ENCODE data around the gene DLG5.

The DLG5 gene

GRCh38 chr10:77949167-77949566 is 22.6 kb upstream of the DLG5 start:
- no peak overlapping the region for H3K9ac ChIP-seq (ENCODE audit: low read depth, low read length)
- DNase-seq = no peak
- H3K4me2 ChIP-seq (ENCODE audit: insufficient read depth, low read length) = no peak overlapping the region
- H3K9me3 ChIP-seq (ENCODE audit: insufficient read depth, low read length, severe bottlenecking) = peaks cover 20% of the 10 kb centered on the region
- H3K27me3 ChIP-seq (ENCODE audit: insufficient read depth, low read length, poor library complexity) = no peaks in the 10 kb centered on the region
- no peaks in the 10 kb centered on the region for H3K36me3 ChIP-seq (ENCODE audit: insufficient read depth, low read length)
- TF ChIP-seq EZH2 (IDR thresholded peaks at IDR 0.05; ENCODE audit: borderline replicate concordance, low read depth, low read length, severe bottlenecking) = no peak
- TF ChIP-seq, protein P1, sequence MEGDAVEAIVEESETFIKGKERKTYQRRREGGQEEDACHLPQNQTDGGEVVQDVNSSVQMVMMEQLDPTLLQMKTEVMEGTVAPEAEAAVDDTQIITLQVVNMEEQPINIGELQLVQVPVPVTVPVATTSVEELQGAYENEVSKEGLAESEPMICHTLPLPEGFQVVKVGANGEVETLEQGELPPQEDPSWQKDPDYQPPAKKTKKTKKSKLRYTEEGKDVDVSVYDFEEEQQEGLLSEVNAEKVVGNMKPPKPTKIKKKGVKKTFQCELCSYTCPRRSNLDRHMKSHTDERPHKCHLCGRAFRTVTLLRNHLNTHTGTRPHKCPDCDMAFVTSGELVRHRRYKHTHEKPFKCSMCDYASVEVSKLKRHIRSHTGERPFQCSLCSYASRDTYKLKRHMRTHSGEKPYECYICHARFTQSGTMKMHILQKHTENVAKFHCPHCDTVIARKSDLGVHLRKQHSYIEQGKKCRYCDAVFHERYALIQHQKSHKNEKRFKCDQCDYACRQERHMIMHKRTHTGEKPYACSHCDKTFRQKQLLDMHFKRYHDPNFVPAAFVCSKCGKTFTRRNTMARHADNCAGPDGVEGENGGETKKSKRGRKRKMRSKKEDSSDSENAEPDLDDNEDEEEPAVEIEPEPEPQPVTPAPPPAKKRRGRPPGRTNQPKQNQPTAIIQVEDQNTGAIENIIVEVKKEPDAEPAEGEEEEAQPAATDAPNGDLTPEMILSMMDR (IDR thresholded peaks at IDR 0.05; ENCODE audit: borderline replicate concordance, extremely low read depth, low read length, poor library complexity, severe bottlenecking) = no peak
- H4K20me1 ChIP-seq (ENCODE audit: insufficient read depth, low read length) = no peaks in the 10 kb centered on the region
- no peak overlapping the region for H3K4me3 ChIP-seq (ENCODE audit: low read depth in 1 of 2, low read length in 2 of 2)
- no peaks in the 10 kb centered on the region for H3K79me2 ChIP-seq (ENCODE audit: insufficient read depth, low read length)
- no peak overlapping the region for H2AFZ ChIP-seq (ENCODE audit: low read depth, low read length)
- no peak overlapping the region for H3K27ac ChIP-seq (ENCODE audit: low read length)
- H3K4me1 ChIP-seq (ENCODE audit: insufficient read depth, low read length) = no peaks in the 10 kb centered on the region
- ATAC-seq (ENCODE audit: insufficient read depth, low read depth) = 0 out of 3 replicates have a peak, but pooled peaks have one; percentile 19

DNA sequence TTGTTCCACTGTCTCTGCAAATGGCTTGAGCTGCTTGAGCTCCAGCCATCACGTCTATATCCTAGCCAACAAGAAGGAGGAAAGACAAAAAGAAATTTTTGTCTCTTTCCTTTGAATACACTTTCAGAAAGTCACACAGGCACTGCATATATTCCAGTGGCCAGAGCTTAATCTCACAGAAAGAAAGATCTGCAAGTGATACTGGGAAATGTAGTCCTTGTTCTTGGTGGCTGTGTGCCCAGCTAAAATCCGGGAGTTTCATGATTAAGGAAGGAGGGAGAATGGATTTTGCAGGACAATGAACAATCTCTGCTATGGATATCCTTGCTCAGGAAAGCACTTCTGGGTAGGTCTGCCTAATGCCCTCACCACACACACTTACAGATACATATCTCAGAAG is 19.5 kb upstream of the DLG5 start:
- Histone ChIP-seq H3K4me3 (ENCODE audit: low read depth in 1 of 2, low read length in 2 of 2) (no peak overlapping the region), H3K27me3 (ENCODE audit: insufficient read depth, low read length, poor library complexity) (no peaks in the 10 kb centered on the region), H3K79me2 (ENCODE audit: insufficient read depth, low read length) (no peaks in the 10 kb centered on the region), H3K27ac (ENCODE audit: low read length) (no peak overlapping the region), H3K36me3 (ENCODE audit: insufficient read depth, low read length) (no peaks in the 10 kb centered on the region), H3K9ac (ENCODE audit: low read depth, low read length) (no peak overlapping the region), H2AFZ (ENCODE audit: low read depth, low read length) (no peak overlapping the region), H3K4me1 (ENCODE audit: insufficient read depth, low read length) (no peaks in the 10 kb centered on the region), H3K9me3 (ENCODE audit: insufficient read depth, low read length, severe bottlenecking) (peaks cover 12% of the 10 kb centered on the region), H4K20me1 (ENCODE audit: insufficient read depth, low read length) (no peaks in the 10 kb centered on the region), H3K4me2 (ENCODE audit: insufficient read depth, low read length) (no peak overlapping the region)
- no peak for DNase-seq
- no peak for ATAC-seq (ENCODE audit: insufficient read depth, low read depth)
- TF ChIP-seq EZH2 (IDR thresholded peaks at IDR 0.05; ENCODE audit: borderline replicate concordance, low read depth, low read length, severe bottlenecking) = no peak
- TF ChIP-seq, protein P1 (IDR thresholded peaks at IDR 0.05; ENCODE audit: borderline replicate concordance, extremely low read depth, low read length, poor library complexity, severe bottlenecking) = no peak

GRCh38 chr10:77944519-77944918 is 18.0 kb upstream of the DLG5 start:
- H4K20me1 ChIP-seq (ENCODE audit: insufficient read depth, low read length) = no peaks in the 10 kb centered on the region
- ATAC-seq (ENCODE audit: insufficient read depth, low read depth) = no peak
- H3K9ac ChIP-seq (ENCODE audit: low read depth, low read length) = no peak overlapping the region
- no peak overlapping the region for H2AFZ ChIP-seq (ENCODE audit: low read depth, low read length)
- no peaks in the 10 kb centered on the region for H3K9me3 ChIP-seq (ENCODE audit: insufficient read depth, low read length, severe bottlenecking)
- no peaks in the 10 kb centered on the region for H3K27me3 ChIP-seq (ENCODE audit: insufficient read depth, low read length, poor library complexity)
- no peaks in the 10 kb centered on the region for H3K36me3 ChIP-seq (ENCODE audit: insufficient read depth, low read length)
- TF ChIP-seq EZH2 (IDR thresholded peaks at IDR 0.05; ENCODE audit: borderline replicate concordance, low read depth, low read length, severe bottlenecking) = no peak
- TF ChIP-seq, protein P1 (IDR thresholded peaks at IDR 0.05; ENCODE audit: borderline replicate concordance, extremely low read depth, low read length, poor library complexity, severe bottlenecking) = no peak
- no peak for DNase-seq
- H3K4me1 ChIP-seq (ENCODE audit: insufficient read depth, low read length) = no peaks in the 10 kb centered on the region
- H3K79me2 ChIP-seq (ENCODE audit: insufficient read depth, low read length) = no peaks in the 10 kb centered on the region
- no peak overlapping the region for H3K4me3 ChIP-seq (ENCODE audit: low read depth in 1 of 2, low read length in 2 of 2)
- no peak overlapping the region for H3K4me2 ChIP-seq (ENCODE audit: insufficient read depth, low read length)
- no peak overlapping the region for H3K27ac ChIP-seq (ENCODE audit: low read length)
